Inferior parietal cortex (tissue), 1 donor: ENCODE results near the gene GLDN.

Experiments used
- DNase-seq: peaks from one replicate; pipeline ENCODE4 v3.0.0-alpha.2; 2016; ENCODE audit errors: extremely low spot score

The GLDN gene

GRCh38 chr15:51322621-51323296 lies 18.7 kb upstream of the GLDN start:
- no peak for DNase-seq

DNA sequence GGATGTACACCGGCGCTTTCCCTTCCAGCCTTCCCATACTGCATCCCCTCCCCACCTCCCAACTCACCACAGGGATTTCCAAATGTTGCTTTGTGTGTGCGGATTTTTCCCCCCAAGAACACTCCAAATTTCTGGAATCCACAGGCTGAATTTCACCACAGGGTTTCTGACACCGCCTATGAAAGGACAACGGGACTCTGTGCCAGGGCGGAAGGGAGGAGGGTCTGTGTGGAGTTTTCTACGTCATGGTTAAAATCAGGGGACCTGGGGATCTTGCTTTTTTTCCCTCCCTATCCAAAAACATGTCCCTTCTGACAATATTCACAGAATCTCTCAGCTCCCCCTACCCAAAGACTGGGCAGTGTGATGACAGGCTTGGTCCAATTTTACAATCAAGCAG lies 17.7 kb upstream of the GLDN start:
- no peak for DNase-seq

GRCh38 chr15:51325167-51325566 lies 16.3 kb upstream of the GLDN start:
- no peak for DNase-seq

DNA sequence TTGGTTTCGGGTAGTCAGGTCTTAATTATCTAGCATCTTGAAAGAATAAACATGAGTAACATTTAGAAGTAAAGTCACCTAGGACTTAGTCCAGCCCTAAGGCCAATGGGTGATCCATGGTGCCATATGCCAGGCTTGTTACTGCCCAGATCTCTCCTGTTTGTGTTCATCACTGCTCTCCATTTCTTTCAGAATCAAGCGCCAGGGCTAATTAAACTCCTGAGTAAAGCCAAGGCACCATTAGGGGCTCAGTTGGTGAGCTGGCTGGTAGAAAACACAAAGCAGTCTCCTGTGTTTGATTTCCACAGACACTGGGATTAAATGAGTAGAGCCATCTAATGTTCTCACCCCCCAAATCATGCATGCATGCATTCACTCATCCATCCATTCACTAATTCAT lies 14.4 kb upstream of the GLDN start:
- no peak for DNase-seq

- DNase-seq = no peak
Observed at GRCh38 chr15:51328926-51329325, 12.5 kb upstream of the GLDN start.

GRCh38 chr15:51331141-51331540 lies 10.3 kb upstream of the GLDN start:
- no peak for DNase-seq

DNA sequence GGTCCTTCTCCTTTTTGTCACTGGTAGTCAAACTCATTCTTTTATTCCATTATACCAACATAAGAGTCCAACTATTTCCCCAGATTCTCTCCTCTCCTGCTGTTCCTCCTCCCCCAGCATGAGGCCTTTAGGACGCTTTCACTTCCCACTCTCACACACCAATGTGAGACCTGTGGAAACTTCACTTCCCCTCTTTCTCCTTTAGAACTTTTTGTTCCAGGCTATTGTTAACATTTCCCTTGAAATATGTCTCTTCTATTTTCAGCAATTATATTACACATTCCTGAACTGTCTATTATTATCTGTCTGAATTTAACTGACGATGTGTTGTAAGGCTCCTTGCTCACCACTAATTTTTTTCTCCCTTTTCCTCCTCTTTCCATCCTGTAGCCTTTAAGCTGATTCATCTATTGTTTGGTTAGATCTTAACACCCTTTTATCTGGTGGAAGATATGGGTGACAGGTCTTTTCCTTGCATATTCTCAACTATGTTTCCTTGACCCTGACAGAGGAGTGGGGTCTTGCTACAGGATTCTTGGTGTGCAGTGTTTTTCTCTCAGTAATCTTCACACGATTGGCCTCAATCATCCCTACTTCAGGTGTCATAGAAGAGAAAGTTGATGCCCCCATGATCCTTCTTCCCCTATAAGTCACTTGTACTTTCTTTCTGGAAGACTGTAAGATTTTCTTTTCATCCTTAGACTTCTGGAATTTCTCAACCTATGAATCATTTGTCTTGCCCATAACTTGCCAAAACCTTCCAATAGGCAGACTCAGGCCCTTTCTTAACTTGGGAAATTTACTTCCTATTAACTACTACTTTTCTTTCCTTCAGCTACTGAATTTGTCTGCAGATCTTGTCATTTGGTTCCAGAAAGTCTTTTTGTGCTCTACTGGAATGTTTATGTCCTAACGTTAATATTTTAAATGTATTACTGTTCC lies 9.0 kb upstream of the GLDN start:
- no peak for DNase-seq

DNA sequence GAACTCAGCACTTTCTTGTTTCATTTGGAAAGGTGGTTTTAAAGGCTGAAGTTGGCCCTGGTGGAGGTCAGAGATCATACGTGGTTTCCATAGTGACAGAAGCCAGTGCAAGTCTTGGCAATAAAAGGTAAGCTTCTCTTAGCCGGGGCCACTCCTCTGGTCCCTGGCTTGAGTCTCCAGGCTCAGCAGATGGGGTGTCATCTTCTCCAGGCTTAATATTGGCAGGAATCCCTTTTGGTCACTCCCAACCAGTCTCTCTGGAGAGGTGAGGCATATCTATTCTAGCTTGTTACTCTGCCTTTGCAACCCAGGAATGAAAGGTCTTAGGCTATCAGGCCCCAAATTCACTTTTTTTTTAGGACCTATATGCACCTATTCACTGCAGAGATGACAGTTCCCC lies 7.9 kb upstream of the GLDN start:
- DNase-seq = no peak

GRCh38 chr15:51334011-51334451 lies 7.4 kb upstream of the GLDN start:
- DNase-seq = no peak

DNA sequence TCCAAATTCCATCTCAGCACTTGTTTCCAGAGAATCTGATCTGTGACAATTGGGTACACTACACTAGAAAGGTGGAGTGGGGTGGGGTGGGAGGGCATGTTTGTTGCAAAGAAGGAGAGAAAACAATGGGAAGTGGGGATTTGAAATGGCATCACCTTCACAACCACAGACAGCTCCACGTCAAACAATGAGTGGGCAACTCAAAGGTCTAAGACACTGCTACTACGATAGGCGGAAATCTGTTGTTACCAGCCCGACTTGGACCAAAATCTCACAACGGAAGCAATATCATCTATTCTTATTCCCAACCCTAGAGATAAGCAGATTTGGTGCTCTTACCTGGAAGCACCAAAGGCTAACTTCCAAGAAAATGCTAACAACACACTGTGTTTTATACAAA lies 6.4 kb upstream of the GLDN start:
- DNase-seq = no peak

DNA sequence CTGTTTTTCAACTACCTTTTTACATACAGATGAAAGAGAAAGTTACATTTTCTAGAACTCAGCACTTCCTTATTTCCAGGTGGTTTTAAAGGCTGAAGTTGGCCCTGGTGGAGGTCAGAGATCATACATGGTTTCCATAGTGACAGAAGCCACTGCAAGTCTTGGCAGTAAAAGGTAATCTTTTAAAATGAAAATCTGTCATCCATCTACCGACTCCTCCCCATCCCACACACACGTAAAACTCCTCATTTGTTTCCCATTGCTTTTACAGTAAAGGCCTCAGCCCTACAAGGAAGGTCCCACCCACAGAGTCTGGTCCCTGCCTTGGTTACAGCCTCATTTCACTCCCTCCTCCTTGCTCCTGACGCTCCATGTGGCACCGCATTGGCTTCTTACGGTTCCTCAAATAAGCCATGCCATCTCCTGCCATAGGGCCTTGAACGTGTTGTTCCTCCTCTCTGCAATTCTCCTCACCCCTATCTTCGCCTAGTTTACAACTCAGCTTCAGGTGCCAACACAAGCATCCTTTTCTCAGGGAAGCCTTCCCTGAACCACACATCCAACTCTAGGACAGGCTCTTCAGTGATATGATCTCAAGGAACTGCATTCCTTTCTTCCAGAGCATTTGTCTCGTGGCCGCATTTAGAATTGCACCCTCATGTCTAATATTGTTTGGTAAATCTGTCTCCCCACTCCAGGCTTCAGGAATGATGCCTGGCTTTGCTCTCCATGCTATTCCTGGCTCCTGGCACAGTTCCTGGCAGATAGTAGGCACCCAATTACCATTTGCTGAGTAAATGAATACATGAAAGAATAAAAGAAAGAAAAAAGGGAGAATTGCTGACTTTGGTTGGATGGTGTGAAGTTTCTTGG lies 5.7 kb upstream of the GLDN start:
- DNase-seq = no peak

DNA sequence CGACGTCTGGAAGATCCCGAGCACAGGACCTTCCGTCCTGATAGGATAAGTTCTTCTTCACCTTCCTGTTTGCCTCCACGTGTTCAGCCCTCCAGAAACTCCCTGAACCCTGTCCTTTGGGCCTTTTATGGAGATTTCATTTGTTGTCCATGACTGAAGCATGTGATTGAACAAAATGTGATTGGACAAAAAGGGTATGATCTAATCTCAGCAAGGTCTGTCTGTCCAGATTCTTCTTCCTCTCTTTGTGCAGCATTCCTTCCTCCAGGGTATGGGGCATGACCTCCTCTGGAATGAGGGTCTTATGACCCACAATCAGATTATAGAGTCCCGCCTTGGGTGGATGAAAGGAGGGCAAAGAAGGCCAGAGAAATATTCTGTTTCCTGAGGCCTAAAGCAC lies 3.0 kb upstream of the GLDN start, which contains the start of gene CYP19A1:
Gene CYP19A1, minus strand, starts transcription at position 101 of the 400 bp plus-strand sequence. CDS start 95,684 bp downstream, outside the sequence.
- DNase-seq = no peak

- DNase-seq = no peak
Observed at GRCh38 chr15:51342227-51342999, 958 bp downstream of the GLDN start.

GRCh38 chr15:51343466-51343865 lies 2.0 kb downstream of the GLDN start:
- DNase-seq = no peak

DNA sequence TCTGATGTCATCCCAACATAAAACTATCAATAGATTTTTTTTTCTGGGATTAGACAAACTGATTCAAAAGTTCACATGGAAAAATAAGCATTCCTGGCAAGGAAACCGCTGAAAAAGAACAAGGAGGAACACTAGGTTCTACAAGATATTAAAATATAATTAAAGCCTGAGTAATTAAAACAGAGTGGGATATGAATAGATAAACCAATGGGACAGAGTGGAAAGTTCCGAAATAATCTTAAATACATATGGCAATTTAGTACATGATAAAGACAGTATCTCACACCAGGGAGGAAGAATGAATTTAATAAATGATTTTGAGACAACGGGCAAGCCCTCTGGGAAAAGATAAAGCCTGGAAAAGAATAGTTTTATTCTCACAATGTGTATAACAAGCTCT lies 4.7 kb downstream of the GLDN start:
- no peak for DNase-seq

DNA sequence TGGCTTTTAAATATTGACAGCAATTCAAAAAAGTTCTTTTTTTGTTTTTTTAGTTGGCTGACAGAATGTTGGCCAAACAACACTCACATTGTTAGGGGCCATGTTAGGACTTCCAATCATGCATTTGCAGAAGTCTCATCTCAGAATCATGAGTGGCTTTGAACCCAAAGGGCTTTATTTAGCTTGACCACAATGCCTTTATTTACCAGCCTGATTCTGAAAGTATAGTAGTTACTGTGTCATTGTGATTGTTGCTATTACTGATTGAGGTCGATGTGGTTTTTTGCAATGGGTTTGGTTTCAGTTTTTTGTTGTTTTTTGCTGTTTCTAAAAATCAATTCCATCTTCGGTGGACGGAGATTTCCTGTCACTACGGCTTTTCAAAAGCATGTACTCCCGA lies 7.2 kb downstream of the GLDN start:
- DNase-seq = peak; percentile 77

- no peak for DNase-seq
Observed at GRCh38 chr15:51349156-51349844, 7.8 kb downstream of the GLDN start.

DNA sequence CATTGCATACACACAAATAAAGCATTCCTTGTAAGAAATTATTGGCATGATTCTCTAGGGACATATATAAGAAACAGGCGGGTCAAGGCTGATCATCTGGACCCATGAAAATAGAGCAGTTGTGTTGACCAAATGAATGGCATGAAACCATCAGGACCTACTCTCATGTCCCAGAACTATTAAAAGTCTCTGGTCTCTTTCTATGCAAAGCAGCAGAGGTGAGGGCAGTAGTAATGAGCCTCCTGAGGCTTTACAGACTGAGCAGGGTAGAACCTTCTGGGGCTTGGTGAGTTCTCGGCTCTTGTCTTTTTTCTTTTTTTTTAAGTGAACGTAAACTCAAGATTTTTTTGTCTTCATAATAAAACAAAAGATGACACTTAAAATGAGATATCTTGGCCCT lies 9.3 kb downstream of the GLDN start:
- DNase-seq = no peak

GRCh38 chr15:51353976-51354375 lies 12.5 kb downstream of the GLDN start:
- no peak for DNase-seq

DNA sequence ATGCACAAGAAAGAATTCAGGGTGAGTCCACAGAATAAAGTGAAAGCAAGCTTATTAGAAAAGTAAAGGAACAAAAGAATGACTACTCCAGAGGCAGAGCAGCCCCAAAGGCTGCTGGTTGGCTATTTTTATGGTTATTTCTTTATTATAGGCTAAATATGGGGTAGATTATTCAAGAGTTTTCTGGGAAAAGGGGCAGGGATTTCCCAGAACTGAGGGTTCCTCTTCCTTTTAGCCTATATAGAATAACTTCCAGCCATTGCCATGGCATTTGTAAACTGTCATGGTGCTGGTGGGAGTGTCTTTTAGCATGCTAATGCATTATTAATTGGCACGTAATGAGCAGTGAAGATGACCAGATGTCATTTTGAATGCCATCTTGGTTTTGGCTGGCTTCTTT lies 13.6 kb downstream of the GLDN start:
- no peak for DNase-seq

GRCh38 chr15:51356147-51356546 lies 14.7 kb downstream of the GLDN start:
- no peak for DNase-seq
